Keratinocyte (primary cell): ENCODE results near the gene ALLC. TPM values are rescaled to one million over a fixed set of nuclear protein-coding genes. Genes with fewer than 3 reads are reported as not detected.
"Not testable (repeated sequence)": the region's sequence is repeated elsewhere in the genome, so short reads cannot be mapped to it uniquely, and the experiment has no call there.

Experiments
- DNase-seq: peaks from one replicate; pipeline ENCODE4 v3.0.0-alpha.2; 2011; ENCODE audit warnings: low read depth, missing footprints, low spot score
- FAIRE-seq: peaks from 2 replicates; lab custom pipeline; 2011; peaks lifted over from hg19 to GRCh38; lab: Jason Lieb, UNC
- H2AFZ ChIP-seq: 2 replicates; pipeline ENCODE4 v1.6.0; 2012; ENCODE audit warnings: low read length, control low read depth, inconsistent platforms; ENCODE audit not compliant: control insufficient read depth
- H3K27ac ChIP-seq: 2 replicates; pipeline ENCODE4 v1.5.1; 2011; ENCODE audit warnings: low read length; ENCODE audit not compliant: control insufficient read depth, insufficient read depth
- H3K27me3 ChIP-seq: 3 replicates; pipeline ENCODE4 v1.6.0; 2011; ENCODE audit warnings: low read length; ENCODE audit not compliant: control insufficient read depth, insufficient read depth; ENCODE audit errors: extremely low read depth
- H3K36me3 ChIP-seq, 2 experiments: 2 replicates in 1 of 2; 3 replicates in 1 of 2; pipeline ENCODE4 v1.5.1; 2011; ENCODE audit warnings: low read length in 2 of 2, mild to moderate bottlenecking in 1 of 2; ENCODE audit not compliant: control insufficient read depth in 2 of 2, insufficient read depth in 2 of 2; ENCODE audit errors: extremely low read depth in 1 of 2
- H3K4me1 ChIP-seq: 3 replicates; pipeline ENCODE4 v1.5.1; 2011; ENCODE audit warnings: low read length; ENCODE audit not compliant: control insufficient read depth, insufficient read depth; ENCODE audit errors: extremely low read depth
- H3K4me2 ChIP-seq: 3 replicates; pipeline ENCODE4 v1.6.0; 2011; ENCODE audit warnings: low read depth, low read length; ENCODE audit not compliant: control insufficient read depth, insufficient read depth; ENCODE audit errors: extremely low read depth
- H3K4me3 ChIP-seq, 3 experiments: fragments of 200-600 bp in 1 of 3; sonication (generic) in 1 of 3; 2 replicates in 2 of 3; 3 replicates in 1 of 3; pipeline ENCODE4 v1.5.1; 2011 to 2016; ENCODE audit warnings: low read length in 3 of 3, mild to moderate bottlenecking in 3 of 3, control low read depth in 2 of 3, inconsistent platforms in 1 of 3, low read depth in 1 of 3, mixed read lengths in 1 of 3, mixed run types in 1 of 3, moderate library complexity in 1 of 3; ENCODE audit not compliant: control insufficient read depth in 2 of 3, insufficient read depth in 2 of 3; ENCODE audit errors: extremely low read depth in 1 of 3
- H3K79me2 ChIP-seq: 2 replicates; pipeline ENCODE4 v1.6.0; 2012; ENCODE audit warnings: low read length; ENCODE audit not compliant: control insufficient read depth, insufficient read depth
- H3K9ac ChIP-seq: 3 replicates; pipeline ENCODE4 v1.6.0; 2011; ENCODE audit warnings: low read length; ENCODE audit not compliant: control insufficient read depth, insufficient read depth; ENCODE audit errors: extremely low read depth
- H3K9me1 ChIP-seq: 3 replicates; pipeline ENCODE4 v1.6.0; 2011; ENCODE audit warnings: low read length; ENCODE audit not compliant: control insufficient read depth, insufficient read depth; ENCODE audit errors: extremely low read depth
- H3K9me3 ChIP-seq: 2 replicates; pipeline ENCODE4 v1.5.1; 2012; ENCODE audit warnings: low read depth, low read length; ENCODE audit not compliant: control insufficient read depth
- H4K20me1 ChIP-seq: 3 replicates; pipeline ENCODE4 v1.6.0; 2011; ENCODE audit warnings: low read length; ENCODE audit not compliant: control insufficient read depth, insufficient read depth; ENCODE audit errors: extremely low read depth
- EZH2 ChIP-seq: IDR thresholded peaks from one replicate; pipeline ENCODE4 v1.6.1; 2012; ENCODE audit warnings: inconsistent platforms, mild to moderate bottlenecking, low read length, moderate library complexity
- dilution Hi-C: fragments of 300-500 bp; cut with MboI; formaldehyde crosslinking; loops from one replicate; pipeline ENCODE4 v1.7.0; 2020; ENCODE audit warnings: low sequenced_read_pairs; ENCODE audit not compliant: extremely low pct_ligation_motif_present
- polyA minus RNA-seq, 3 experiments: library from RNA; depleted of rRNA, polyadenylated mRNA; stranded (reverse); fragments of >200 nt; gene quantifications; 1 replicate in 1 of 3; 2 replicates in 1 of 3; 3 replicates in 1 of 3; pipeline ENCODE4 v1.2.3, GENCODE V29; 2011
- polyA plus RNA-seq, 5 experiments: library from polyadenylated mRNA; depleted of rRNA in 3 of 5; stranded (reverse) in 3 of 5; stranded (forward) in 1 of 5; unstranded in 1 of 5; fragments of >200 nt; gene quantifications; 1 replicate in 1 of 5; 2 replicates in 3 of 5; 3 replicates in 1 of 5; pipeline versions ENCODE4 v1.2.1 to v1.2.3, GENCODE V29; 2011 to 2012; ENCODE audit warnings: missing spikeins in 2 of 5, low read depth in 1 of 5, low replicate concordance in 1 of 5
- TF ChIP-seq, protein P1 (sequence below), 3 experiments: IDR thresholded peaks in 1 of 3; conservative IDR thresholded peaks in 1 of 3; optimal IDR thresholded peaks in 1 of 3; 2 replicates in 2 of 3; 3 replicates in 1 of 3; pipeline versions ENCODE3 to v1.5.1; 2011; ENCODE audit warnings: low read length in 3 of 3, mild to moderate bottlenecking in 3 of 3, moderate library complexity in 2 of 3, control low read depth in 1 of 3, inconsistent platforms in 1 of 3; ENCODE audit not compliant: insufficient read depth in 2 of 3; ENCODE audit errors: extremely low read depth in 1 of 3

The ALLC gene
- polyA plus RNA-seq (not detected in 3 replicates), polyA minus RNA-seq (not detected in 3 replicates)
- not detected for polyA plus RNA-seq (2011; ENCODE audit: low read depth)
- not detected in 2 replicates for polyA plus RNA-seq (2011; cell fraction: cytosol; rRNA removed)
- polyA plus RNA-seq (2011; cell fraction: nucleus; rRNA removed): not detected in 2 replicates
- polyA plus RNA-seq (2012; ENCODE audit: low replicate concordance): not detected in 2 replicates
- not detected for polyA minus RNA-seq (2011; cell fraction: cytosol; rRNA and poly(A)+ RNA removed)
- not detected in 2 replicates for polyA minus RNA-seq (2011; cell fraction: nucleus; rRNA and poly(A)+ RNA removed)

DNA sequence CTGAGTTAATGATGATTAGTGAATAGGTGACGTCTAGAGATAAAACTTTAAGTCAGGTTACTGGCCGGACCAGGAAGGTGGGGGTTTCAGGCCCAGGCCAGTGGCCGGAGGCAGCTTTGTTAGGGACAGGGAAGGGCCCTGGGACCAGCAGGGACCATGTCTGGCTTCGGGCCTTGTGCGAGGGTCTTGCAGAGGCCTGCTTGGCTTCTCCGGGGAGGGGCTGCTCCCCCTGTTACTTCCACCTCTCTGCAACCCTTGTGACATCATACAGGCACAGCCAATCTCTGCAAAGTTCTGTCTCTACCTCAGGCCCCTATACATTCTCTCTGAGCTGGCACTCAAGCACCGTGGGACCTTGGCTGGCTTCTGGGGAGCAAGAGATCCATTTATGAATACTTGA lies at the start of gene ALLC:
Gene ALLC, plus strand, starts transcription at position 320 of the 400 bp plus-strand sequence. CDS start 12,958 bp downstream, outside the sequence.
- DNase-seq: no peak
- Histone ChIP-seq H2AFZ (no peak within 1 kb of the TSS), H4K20me1 (no peaks in the 10 kb centered on the region), H3K4me3 (no peak within 1 kb of the TSS), H3K79me2 (no peaks in the 10 kb centered on the region), H3K36me3 (no peaks in the 10 kb centered on the region), H3K27ac (no peak within 1 kb of the TSS), H3K27me3 (no peaks in the 10 kb centered on the region), H3K4me2 (no peak within 1 kb of the TSS), H3K9ac (no peak within 1 kb of the TSS), H3K9me3 (peaks cover 2% of the 10 kb centered on the region), H3K9me1 (no peaks in the 10 kb centered on the region), H3K4me1 (peaks cover 9% of the 10 kb centered on the region)
- no peak for FAIRE-seq
- TF ChIP-seq EZH2: no peak
- TF ChIP-seq, protein P1, sequence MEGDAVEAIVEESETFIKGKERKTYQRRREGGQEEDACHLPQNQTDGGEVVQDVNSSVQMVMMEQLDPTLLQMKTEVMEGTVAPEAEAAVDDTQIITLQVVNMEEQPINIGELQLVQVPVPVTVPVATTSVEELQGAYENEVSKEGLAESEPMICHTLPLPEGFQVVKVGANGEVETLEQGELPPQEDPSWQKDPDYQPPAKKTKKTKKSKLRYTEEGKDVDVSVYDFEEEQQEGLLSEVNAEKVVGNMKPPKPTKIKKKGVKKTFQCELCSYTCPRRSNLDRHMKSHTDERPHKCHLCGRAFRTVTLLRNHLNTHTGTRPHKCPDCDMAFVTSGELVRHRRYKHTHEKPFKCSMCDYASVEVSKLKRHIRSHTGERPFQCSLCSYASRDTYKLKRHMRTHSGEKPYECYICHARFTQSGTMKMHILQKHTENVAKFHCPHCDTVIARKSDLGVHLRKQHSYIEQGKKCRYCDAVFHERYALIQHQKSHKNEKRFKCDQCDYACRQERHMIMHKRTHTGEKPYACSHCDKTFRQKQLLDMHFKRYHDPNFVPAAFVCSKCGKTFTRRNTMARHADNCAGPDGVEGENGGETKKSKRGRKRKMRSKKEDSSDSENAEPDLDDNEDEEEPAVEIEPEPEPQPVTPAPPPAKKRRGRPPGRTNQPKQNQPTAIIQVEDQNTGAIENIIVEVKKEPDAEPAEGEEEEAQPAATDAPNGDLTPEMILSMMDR (optimal IDR thresholded peaks at IDR 0.05 in 1 of 3, IDR thresholded peaks at IDR 0.05 in 1 of 3, conservative IDR thresholded peaks at IDR 0.05 in 1 of 3; ENCODE audit: extremely low read depth in 1 of 3, insufficient read depth in 2 of 3, low read length in 3 of 3): no peak
- dilution Hi-C loops: no loop called here

DNA sequence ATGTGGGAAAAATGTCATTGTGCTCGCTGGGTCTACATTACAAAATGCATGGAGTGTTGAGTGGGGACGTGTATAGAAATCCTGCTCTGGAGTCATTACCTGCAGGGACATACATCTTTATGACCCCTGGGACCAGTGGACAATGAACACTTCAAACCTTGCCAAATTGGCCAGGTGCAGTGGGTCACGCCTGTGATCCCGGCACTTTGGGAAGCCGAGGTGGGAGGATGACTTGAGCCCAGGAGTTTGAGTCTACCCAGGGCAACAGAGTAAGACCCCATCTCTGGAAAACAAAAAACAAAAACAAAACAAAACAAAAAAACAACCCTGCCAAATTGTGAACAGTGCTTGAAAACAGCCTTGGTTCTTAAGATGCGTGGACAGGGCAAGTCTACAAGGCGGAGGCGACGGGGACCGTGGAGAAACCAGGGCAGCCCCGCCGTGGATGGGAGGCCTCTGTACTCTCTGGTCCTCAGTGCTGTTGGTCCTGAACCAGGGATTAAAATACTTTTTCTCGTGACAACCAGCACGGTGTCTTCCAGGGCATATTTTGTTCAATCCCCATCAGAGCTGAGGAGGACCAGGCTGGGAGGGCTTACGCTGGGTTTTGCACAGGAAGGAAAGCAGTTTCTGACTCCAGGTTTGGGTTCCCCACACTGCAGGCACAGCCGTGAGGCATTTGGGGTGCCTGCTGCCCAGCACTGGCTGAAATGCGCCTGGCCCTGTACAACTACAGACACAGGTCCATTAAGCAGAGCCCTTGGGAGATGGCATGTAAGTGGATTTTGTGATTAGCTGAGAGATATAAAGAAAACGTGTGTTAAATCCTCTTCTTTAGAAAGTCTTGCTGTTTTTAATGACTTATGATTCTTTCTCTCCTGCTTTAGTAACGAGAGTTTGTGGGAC lies 49.4 kb upstream of the ALLC start:
- Histone ChIP-seq H3K9me3 (no peaks in the 10 kb centered on the region), H3K9me1 (no peaks in the 10 kb centered on the region), H3K27ac (no peak overlapping the region), H3K27me3 (peaks cover 3% of the 10 kb centered on the region), H3K79me2 (no peaks in the 10 kb centered on the region), H3K4me2 (no peak overlapping the region), H4K20me1 (no peaks in the 10 kb centered on the region), H3K9ac (no peak overlapping the region), H3K36me3 (no peaks in the 10 kb centered on the region), H3K4me1 (no peaks in the 10 kb centered on the region), H3K4me3 (no peak overlapping the region), H2AFZ (no peak overlapping the region)
- FAIRE-seq: no peak
- dilution Hi-C loops: no loop called here
- TF ChIP-seq EZH2: no peak
- TF ChIP-seq, protein P1 (optimal IDR thresholded peaks at IDR 0.05 in 1 of 3, IDR thresholded peaks at IDR 0.05 in 1 of 3, conservative IDR thresholded peaks at IDR 0.05 in 1 of 3; ENCODE audit: extremely low read depth in 1 of 3, insufficient read depth in 2 of 3, low read length in 3 of 3): no peak
- DNase-seq: no peak

DNA sequence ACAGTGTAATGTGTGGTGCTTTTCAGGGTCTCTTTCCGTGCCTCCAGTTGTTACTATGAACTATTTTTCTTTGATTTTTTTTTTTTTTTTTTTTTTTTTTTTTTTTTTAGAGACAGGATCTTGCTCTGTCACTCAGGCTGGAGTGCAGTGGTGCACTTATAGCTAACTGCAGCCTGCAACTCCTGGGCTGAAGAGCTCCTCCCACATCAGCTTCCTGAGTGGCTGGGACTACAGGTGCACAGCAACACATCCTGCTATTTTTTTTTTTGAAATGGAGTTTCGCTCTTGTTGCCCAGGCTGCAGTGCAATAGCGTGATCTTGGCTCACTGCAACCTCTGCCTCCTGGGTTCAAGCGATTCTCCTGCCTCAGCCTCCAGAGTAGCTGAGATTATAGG lies 48.7 kb upstream of the ALLC start:
- dilution Hi-C loops, H3K27me3 ChIP-seq, H3K9me3 ChIP-seq, H3K4me3 ChIP-seq, H3K4me1 ChIP-seq, FAIRE-seq, H4K20me1 ChIP-seq, H3K4me2 ChIP-seq, DNase-seq, H3K9ac ChIP-seq, H3K27ac ChIP-seq, H2AFZ ChIP-seq, H3K36me3 ChIP-seq, H3K79me2 ChIP-seq, H3K9me1 ChIP-seq: not testable (repeated sequence)
